Frontal cortex (tissue), 4 donors: ENCODE measurements around the gene CFDP1. TPM values are rescaled to one million over a fixed set of nuclear protein-coding genes. Genes with fewer than 3 reads are reported as not detected.

ENCODE experiments used
- DNase-seq, 2 donors: peaks; one replicate each; pipeline ENCODE4 v3.0.0; 2012; ENCODE audit warnings: low spot score in 2 of 2
- FAIRE-seq: peaks from 2 replicates; lab custom pipeline; 2012; peaks lifted over from hg19 to GRCh38; lab: Jason Lieb, UNC
- total RNA-seq: library from RNA; depleted of rRNA; stranded (reverse); fragments of >200 nt; gene quantifications from one replicate; pipeline ENCODE4 v1.2.3, GENCODE V29; 2014
- donor health status: control.
- donor health status: control.
- donor health status: control.

CFDP1 gene
- total RNA-seq, 1 donor from 2014 or later, result 60.3 TPM

DNA sequence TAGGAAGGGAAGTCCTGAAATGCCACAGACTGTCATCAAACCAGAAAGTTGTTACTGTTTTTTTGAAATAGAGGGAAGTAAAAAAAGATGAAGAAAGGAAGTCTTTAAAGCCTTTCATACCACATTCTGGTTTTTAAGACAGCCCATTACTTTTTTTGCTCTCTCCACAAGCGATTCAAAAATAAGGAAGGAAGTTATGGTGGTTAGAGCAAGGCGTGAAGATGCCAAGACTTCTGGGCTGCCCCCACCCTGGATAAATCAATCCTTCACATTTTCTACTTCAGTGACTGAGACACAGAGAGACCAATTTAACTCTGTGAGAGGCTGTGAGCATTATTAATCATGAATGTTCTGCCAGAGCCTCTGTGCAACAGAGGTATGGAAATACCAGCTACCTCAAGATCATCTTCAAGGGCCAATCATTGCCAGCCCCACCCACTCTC, 99.6 kb downstream of the CFDP1 start:
- DNase-seq (no peak), FAIRE-seq (no peak)

DNA sequence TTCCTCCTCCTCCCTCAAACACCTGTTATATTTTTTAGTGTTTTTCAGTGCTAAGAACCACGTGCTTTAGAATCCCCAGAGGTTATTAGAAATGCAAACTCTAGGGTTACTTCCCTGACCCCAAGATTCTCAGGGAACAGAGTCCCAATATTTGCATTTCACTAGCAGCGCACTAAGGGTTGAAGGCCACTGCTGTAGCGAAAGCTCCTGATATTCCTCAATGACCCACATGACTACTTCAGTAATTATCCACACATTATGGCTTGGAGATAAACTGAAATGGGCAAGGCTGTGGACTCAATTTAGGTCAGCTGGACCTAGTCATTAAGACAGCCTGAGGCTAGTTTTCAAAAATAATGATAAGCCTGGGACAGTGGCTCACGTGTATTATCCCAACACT, 103.4 kb downstream of the CFDP1 start:
- no peak for FAIRE-seq
- no peak for DNase-seq

DNA sequence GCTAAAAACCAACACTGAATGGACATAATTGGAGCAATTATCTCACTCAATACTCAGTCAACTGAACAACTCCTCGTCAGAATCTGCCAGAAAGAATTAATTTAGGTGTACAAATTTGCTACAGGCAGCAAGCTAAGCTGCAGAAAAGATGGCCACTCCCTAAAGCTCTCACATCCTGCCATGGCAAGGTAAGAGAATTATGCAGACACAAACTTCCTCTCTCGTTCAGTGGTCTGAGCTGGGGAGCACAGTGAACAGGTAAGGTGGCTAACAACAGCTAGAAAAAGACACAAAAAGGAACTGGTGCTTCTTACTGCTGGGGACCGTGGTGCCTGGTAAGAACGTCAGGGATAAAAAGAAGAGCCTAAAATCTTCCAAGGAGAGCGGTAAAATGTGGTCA, 107.0 kb downstream of the CFDP1 start:
- FAIRE-seq, result no peak
- DNase-seq, result no peak

DNA sequence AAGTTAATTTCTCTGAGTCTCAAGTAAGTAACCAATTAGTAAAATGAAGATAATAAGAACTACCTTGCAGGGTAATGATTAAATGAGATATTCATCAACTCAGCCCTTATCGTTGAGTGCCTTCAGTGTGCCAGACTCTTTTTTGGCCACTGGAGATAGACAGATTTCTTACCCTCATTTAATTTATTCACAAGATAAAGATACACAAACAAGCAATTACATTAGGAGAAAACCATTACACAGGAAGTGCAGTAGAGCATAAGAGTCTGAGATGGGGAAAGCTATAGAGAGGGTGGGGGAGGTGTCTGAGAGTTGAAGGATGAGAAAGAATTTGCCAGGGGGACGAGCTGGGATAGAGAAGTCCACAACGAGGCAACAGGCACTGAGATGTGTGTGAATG, 109.4 kb downstream of the CFDP1 start:
- DNase-seq, result no peak
- FAIRE-seq, result no peak

DNA sequence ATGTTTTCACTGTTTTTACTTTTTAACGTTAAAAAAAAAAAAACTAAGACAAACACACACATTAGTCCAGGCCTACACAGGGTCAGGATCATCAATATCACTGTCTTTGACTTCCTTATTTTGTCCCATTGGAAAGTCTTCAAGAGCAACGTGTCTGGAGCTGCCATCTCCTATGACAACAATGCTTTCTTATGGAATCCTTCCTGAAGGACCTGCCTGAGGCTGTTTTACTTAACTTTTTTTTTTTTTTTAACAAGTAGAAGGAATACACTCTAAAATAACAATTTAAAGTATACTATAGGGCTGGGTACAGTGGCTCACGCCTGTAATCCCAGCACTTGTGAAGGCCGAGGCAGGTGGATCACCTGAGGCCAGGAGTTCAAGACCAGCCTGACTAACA, 110.1 kb downstream of the CFDP1 start:
- FAIRE-seq, result no peak

DNA sequence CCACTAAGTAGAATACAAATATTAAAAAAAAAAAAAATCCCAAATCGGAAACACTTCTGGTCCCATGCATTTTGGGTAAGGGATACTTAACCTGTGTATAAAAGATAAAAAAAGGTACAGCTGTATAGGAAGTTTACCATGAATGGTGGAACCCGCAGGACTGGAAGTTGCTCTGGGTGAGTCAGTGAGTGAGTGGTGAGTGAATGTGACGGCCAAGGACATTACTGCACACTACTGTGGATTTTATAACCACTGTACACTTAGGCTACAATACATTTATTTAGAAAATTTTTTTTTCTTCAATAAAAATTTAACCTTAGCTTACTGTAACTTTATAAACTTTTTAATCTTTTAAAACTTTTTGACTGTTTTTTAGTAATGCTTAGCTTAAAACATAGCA, 110.6 kb downstream of the CFDP1 start:
- no peak for DNase-seq
- no peak for FAIRE-seq

More for the DNA sequence above, 110.1 kb downstream of the CFDP1 start:
- DNase-seq, result no peak

DNA sequence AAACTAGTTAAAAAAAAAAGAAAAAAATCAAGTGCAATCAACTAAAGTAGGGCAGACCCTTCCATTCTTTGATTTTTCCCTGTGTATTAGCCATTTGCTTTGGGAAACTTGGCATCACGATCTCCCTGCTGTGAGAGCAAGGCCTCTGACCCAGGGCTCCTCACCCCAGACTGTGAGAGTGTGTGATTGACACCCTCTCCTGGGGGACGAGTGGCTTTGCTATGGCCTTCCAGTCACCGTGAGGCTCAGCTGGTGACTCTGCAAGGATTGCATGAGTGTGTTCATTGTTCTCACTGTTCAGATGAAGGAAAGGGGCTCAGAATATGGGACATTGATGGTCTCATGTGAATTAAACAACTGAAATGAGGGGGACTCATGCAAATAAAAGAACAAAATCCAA, 112.9 kb downstream of the CFDP1 start:
- DNase-seq, result peak in 1 of 2 donors; percentile 36
- FAIRE-seq, result no peak

DNA sequence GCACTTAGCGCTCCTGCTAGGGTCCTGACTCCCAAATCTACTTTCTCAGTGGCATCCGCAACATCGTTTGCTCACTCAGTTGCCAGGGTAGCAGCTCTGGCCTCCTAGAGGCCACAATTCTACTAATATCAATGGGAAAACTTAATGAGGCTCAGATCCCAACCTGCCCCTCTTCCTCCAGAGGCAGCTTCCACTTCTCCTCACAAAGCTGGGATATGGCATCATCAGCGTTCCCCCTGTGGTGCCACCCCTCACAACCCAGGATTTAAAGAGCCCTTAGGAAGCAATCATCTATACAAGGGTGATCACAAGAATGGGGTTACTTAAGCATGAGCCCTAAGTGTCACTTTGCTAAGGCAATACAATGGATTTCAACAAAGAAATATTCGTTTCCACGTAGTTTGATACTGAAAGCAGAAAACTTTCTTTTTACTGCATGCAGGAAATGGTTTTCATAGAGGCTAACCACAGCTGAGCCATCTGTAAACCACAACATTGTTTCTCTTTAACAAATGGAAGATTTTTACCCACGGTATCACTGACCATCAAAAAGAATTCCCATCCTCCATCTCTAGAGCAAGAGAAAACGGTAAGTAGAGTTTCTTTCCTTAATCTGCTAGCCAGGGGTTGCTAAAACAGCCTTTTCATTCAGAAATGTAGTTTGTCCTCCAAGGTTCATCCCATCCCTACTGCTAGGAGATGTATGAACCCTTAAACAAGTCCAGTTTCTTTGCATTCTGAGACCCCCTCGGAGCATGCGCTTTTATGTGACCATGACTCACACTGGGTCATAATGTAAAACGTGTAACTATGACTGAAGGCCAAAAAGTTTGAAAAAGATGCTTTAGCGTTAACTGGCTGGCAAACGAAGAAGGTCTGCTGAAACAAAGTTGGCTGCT, 113.5 kb downstream of the CFDP1 start:
- DNase-seq (no peak), FAIRE-seq (no peak)

DNA sequence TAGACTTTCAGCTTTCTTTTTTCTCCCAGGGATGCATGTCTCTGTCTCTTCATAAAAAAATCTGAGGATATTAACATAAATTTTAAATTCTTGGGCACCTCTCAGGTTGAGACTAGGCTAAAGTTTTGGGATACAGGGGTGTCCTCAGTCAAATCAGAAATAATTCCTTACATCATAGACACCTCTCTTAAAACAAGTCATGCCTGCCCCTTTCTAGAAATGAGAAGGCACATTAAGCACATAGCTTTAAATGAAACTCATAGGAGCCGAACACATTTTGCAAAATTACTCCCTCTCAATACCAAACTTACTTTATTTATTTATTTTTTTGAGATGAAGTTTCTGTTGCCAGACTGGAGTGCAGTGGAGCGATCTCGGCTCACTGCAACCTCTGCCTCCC, 114.6 kb downstream of the CFDP1 start:
- DNase-seq (no peak), FAIRE-seq (no peak)

DNA sequence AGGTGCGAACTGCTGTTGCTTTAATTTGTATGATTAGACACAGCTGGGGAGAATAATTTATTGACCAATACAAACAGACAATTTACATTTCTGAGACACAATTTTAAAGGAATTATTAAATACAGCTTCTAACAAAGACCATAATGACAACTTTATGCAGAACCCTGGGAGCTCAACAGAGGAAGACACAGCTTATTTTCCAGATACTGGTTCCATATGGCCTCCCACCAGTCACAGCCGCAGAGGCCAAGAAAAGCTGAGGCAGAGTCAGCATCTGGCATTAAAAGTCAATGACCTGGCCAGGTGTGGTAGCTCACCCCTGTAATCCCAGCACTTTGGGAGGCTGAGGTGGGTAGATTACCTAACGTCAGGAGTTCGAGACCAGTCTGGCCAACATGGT, 115.8 kb downstream of the CFDP1 start:
- FAIRE-seq (no peak), DNase-seq (no peak)

DNA sequence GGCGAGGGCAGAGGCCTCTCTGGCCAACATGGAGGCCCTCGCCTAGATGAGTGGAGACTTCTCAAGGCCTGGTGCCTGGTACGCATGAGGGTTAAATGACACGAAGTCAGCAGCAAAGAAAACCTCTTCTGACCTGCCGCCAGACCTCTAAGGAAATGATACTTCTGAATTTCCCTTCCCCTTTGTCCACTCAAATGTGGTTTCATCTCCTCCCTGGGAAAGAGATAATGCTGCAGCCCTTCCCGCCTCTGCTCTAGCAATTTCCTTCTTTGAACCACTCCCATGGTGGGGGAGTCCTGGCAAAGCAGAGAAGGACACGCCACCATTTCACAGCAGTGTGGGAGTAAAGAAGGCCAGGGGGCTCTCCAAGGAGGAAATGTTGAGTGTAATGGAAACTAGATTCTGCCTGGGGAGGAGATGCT, 116.2 kb downstream of the CFDP1 start:
- FAIRE-seq (no peak), DNase-seq (no peak)

DNA sequence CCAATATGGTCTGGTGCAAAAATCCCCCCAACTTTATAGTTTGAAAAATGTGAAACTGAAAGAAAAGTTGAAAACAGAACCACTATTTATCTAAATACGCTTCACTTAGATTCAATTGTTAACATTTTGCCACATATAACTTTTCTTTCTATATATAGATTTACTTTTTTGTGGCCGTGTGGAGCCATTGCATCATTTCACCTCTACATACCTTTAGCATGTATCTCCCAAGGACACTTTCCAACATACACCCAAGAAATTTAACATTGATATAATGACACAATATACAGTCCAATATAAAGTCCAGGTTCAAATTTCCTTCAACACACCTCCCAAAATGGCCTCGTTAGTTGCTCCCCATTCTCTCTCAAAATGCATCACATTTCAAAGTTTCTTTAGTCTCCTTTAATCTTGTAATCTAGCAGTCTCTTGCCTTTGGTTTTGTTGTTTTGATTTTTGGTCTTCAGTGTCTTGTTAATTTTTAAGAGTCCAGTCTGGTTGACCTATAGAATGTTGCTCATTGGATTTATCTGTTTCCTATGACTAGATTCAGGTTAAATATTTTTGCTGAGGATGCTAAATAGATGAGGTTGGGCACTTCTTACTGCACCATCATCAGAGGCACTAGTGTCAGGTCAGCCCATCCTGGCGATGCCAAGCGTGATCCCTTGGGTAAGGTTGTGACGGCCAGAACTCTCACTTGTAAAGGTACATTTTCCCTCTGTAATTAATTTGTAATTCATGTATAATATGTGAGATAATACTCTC, 117.6 kb downstream of the CFDP1 start:
- FAIRE-seq (no peak), DNase-seq (no peak)

DNA sequence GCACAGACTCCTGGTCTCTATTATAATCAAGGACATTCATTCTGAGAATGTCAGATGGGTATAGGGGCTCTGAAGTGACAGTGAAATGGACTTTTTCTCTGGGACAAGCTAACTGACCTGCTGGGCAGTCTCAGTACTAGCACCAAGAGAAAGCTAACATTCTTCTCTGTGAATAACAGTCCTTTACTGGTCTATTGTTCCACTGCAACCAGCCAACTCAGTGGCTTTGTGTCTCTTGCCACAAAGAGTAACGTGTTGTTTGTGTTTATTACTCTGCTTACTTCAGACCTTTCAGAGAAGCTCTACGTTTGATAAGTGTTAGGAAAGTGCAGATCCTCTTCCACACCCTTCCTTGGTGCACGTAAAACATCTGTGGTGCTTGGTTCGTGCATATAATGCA, 120.4 kb downstream of the CFDP1 start:
- FAIRE-seq (no peak), DNase-seq (no peak)

DNA sequence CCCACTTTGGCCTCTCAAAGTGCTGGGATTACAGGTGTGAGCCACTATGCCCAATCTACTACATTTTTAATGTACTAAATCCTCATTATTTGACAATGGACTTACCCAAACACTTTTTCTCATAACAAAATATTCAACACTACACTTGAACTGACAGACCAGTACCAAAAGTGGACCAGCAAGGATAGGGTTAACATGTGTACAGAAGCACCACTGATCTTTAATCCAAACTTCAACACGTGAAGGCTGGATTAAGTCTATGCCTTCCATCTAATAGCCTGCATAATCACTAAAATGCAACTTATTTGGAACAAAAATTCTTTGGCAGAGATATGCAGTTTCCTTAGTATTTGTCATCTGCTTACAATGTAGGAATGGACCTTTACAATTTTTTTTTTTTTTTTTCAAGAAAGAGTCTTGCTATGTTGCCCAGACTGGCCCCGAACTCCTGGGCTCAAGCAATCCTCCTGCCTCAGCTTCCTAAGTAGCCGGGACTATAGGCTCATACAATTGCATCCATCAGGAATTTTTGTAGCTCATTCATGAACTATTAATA, 121.8 kb downstream of the CFDP1 start:
- FAIRE-seq, result no peak
- DNase-seq, result no peak

DNA sequence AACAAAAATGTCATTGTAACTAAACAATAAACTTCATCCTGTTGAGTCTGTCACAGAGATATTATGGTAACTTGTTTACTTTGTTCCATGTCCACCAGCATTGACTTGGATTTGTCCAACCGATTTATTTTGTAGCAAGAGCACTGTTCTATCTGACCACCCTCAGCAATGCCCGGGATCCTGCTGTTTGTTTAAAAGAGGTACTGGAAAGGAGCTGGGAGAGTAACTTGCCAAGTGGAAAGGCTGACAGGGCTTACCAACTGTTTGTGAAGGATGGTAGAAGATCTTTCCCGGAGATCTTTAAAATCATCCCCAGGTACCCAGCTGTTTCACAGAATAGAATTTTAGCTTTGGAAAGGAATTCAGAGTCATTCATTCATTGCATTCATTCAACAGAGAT, 122.8 kb downstream of the CFDP1 start:
- FAIRE-seq (no peak), DNase-seq (no peak)

DNA sequence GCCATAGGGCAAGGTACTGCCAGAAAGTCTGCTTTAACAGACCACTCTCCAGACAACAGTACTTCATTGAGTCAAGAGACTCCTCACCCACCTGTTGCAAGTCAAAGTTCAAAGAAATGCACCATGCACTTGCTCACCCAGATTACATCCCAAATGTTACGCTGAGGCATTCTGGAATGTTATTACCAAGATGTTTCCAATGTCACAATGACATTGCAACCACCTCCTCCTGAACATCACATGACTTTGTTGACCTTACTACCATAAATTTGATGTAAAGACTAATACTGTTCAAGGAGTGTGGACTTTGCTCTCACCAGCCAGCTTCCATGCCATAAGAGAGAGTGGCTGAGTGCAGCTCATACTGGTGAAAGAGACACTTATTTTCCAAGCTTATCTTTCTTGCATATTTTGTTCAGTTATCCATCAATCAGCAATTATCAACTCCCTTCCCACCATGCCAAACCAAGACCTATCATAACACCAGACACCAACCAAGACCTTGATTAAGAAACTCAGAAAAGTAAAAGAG, 123.3 kb downstream of the CFDP1 start:
- no peak for FAIRE-seq
- no peak for DNase-seq

DNA sequence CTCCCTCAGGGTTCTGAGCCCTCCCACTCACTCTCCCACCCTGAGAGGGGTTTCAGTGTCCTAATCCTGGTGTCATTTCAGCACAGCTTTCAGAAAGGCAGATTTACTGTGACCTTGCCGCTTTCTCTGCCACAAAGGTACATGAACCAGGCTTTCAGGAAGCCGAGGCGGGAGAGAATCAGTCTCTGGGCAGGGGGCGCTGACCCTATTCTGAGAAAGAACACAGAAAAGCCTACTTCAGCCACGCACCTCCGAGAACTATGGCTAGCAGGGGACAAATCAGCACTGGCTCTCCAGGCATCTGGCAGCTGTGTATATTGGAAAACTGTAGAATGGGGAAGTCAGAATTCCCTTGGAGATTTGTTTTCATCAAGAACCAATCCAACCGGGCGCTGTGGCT, 124.1 kb downstream of the CFDP1 start:
- FAIRE-seq (no peak), DNase-seq (no peak)

DNA sequence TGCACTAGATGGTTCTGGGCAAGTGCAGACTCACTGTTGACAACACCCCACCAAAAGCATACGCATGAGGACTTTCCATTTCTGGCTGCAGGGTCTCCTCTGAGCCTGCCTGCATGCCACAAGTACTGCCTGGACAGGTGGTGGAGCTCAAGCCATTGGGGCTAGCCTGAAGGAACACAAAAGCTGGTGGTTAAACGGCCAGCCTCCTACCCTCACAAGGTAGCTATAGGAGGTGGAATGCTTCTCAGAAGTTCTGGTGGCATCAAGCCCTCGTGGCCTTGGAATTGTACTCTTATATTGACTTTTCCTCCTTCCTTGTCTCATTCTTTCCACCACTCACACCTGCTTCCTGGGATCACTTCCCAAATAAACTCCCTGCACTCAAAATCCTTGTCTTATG, 125.3 kb downstream of the CFDP1 start:
- no peak for DNase-seq
- FAIRE-seq, result no peak

DNA sequence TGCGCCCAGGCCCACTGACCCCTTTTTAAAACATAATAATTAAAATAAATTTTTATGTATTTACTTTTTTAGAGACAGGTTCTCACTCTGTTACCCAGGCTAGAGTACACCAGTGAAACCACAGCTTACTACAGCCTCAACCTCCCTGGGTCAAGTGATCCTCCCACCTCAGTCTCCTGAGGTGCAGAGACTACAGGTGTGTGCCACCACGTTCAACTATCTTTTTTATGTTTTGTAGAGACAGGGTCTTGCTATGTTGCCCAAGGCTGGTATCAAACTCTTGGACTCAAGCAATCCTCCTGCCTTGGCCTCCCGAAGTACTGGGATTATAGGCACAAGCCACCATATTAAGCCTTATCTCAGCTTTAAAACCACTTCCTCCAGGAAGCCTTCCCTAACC, 125.8 kb downstream of the CFDP1 start:
- DNase-seq (no peak), FAIRE-seq (no peak)

DNA sequence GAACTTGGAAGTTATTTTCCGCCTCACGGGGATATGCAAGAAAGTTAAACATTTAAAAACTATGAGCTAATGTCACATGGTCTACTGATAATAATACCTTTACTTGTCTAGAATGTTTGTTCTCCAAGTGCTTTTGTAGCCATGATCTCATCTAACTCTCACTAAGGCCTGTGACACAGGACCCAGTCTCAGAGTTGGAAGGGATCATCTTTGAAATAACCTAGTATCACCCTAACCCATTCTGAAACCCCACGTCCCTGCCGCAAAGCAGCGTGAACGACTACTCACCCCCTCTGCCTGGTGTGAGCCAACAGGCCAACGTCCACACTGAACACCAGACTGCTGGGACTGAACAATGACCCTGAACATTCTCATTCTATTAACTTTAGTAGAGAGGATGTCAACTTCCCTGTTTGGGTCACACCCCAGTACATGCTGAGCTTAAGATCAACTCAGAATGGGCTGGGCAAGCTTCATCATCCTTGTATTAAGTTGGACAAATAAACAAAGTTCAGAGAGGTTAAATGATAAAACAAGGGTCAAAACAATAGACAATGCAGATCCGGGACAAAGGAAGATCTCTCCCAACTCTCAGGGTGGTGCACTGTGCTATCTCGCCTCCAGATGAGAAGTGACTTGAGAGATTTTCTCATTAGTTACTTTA, 127.1 kb downstream of the CFDP1 start:
- DNase-seq, result no peak
- no peak for FAIRE-seq
